Fibroblast of skin of abdomen (primary cell): ENCODE results near the gene PPARG.
"Not testable (repeated sequence)": the region's sequence is repeated elsewhere in the genome, so short reads cannot be mapped to it uniquely, and the experiment has no call there.

ENCODE experiments used
- DNase-seq: peaks from one replicate; pipeline ENCODE4 v3.0.0-alpha.2; 2013

Gene PPARG

GRCh38 chr3:12279591-12280326, 9.1 kb upstream of the PPARG start:
- DNase-seq, result no peak

DNA sequence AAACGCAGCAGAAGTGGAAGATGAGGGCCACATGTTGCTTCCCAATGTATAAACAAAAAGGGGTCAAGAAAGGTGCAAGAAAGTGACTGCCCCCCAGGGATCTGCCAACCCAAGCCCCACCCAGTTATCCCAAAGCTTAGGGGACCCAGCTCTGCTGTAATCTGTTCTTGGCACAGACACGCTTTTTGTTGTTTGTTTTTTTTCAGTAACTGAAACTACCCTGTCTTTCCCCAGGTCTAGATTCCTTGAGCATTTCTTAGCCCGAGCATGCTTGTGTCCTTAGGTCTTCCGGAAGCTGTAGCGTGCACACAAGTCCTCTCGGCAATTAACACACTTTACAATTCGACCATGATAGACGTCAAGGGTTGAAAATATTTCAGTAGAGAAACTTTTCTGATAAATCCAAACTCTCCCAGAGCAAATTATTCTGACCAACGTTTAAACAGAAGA, 8.5 kb upstream of the PPARG start:
- no peak for DNase-seq

DNA sequence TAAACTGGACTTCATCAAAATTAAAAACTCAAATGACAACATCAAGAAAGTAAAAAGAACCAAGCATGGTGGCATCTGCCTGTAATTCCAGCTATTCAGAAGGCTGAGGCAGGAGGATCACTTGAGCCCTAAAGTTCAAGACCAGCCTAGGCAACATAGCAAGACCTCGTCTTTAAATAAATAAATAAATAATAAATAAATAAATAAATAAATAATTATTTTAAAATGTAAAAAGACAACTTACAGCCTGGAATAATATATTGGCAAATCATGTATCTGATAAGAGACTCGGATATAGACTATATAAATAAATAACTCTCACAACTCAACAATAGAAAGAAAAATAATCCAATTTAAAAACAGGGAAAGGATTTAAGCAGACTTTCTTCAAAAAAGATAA, 4.3 kb upstream of the PPARG start:
- DNase-seq, result no peak

DNA sequence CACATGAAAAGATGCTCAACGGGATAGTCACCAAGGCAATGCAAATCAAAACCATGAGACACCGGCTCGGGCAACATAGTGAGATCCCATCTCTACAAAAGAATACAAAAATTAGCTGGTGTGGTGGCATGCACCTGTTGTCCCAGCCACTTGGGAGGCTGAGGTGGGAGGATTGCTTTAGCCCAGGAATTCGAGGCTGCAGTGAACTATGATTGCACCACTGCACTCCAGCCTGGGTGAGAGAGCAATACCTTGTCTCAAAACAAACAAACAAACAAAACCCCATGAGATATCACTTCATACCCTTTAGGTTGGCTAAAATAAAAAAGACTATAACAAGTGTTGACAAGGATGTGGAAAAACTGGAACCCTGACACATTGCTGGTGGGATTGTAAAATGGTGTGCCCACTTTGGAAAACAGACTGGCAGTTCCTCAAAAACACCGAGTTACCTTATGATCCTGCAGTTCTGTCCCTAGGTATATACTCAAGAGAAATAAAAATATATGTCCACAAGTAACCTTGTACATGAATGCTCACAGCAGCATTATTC, 3.8 kb upstream of the PPARG start:
- no peak for DNase-seq

- not testable (repeated sequence) for DNase-seq
These were observed 3.1 kb upstream of the PPARG start for GRCh38 chr3:12285779-12286178.

DNA sequence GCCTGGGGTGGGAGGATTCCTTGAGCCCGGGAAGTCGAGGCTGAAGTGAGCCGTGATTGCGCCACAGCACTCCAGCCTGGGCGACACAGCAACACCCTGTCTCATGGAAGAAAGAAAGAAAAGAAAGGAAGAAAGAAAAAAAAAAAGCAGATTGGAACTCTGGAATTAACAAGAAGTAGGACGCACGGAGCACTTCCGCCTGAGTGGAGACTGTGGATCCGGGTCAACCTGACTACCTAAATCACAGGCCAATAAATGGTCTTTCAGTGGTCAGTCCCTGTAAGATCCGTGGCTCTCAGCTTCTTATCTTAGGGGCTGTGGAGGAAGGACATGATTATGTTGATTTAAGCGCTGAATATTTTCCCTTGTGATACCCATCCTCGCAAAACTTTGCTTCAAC, 2.4 kb upstream of the PPARG start:
- no peak for DNase-seq

DNA sequence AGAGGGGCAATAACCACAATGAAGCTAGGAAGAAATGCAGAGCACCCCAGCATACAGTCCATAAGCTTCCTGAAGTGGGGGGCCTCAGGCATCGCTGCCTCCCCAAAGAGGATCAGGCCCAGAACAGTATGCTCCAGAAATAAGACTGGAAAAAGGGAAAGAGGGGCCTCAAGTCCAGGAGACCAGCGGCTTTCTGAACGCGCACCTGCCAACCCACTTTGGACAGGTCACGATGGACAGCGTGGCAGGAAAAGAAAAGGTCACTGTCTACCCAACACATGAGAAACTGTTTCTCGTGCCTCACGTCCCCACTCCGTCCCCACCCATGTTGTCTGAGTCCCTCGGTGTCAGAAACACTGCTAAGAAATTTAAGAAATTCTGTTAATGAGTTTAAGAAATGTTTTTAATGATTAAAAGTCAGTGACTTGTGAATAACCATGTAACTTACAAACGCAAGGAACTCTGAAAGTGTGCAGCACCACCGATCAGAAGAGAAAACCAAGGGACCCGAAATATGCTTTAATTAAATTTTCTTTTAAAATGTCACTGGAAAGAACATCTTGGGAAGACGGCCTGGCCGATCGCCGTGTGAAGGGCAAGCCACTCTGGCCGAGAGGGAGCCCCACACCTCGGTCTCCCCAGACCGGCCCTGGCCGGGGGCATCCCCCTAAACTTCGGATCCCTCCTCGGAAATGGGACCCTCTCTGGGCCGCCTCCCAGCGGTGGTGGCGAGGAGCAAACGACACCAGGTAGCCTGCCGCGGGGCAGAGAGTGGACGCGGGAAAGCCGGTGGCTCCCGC, 1.7 kb upstream of the PPARG start:
- DNase-seq, result no peak

DNA sequence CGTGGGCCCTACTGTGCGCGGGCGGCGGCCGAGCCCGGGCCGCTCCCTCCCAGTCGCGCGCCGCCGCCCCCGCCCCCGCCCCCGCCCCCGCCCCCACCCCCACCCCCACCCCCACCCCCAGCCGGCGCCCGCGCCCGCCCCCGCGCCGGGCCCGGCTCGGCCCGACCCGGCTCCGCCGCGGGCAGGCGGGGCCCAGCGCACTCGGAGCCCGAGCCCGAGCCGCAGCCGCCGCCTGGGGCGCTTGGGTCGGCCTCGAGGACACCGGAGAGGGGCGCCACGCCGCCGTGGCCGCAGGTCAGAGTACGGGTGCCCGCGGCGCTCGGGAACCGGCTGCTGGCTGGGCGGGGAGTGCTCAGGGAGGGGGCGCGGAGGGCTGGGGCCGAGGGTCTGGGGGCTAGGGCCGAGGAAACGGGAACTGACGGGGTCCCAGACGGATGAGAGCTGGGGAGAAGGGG, 1.1 kb upstream of the PPARG start:
- DNase-seq, result no peak

GRCh38 chr3:12289524-12289923, 654 bp downstream of the PPARG start:
- no peak for DNase-seq

DNA sequence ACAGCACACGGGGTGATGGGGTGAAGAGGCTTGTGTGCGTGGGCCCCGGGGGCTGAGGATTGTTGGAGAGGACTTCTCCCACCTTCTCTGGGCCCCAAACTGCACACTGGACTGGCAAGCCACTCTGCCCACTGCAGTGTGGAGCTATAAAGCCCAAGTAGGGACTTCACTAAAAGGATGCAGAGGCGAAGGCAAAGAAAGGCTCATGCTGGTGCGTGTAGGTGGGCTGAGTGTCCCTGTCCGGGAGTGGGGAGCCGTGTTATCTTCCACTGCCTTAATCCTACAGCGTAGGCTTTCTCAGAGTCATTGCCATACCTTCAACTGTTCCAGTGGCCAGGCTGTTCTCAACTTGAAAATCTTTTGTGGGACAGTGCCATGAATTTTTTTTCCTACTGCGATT, 3.9 kb downstream of the PPARG start:
- DNase-seq, result no peak

DNA sequence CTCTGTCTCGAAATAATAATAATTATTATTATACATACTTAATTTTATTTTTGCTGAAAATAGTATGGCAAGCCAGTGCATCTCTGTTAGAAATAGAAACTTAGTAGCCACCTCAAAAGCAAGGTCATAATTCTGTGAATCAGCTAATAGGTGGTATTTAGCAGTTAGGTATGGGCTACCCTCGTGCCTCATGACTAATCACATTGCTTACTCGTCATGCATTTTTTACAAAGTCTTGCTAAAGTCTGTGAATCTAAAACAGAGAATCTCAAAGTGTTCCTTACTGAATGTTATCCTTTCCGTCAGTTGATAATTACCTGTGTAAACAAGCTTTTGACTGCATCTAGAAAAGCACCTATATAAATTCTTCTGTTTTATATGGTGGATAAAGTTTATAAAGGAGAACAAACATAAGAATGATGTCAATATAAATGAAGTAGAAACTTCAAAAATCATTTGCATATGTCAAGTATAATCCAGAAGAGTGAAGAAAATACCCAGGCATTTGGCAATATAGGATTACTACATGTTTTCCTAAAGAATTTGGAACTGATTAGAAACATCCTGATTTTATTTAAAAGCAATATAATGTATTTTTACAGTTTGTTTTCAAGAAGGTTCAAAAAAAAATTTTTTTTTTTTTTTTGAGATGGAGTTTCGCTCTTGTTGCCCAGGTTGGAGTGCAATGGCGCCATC, 6.2 kb downstream of the PPARG start:
- peak; percentile 79 for DNase-seq

DNA sequence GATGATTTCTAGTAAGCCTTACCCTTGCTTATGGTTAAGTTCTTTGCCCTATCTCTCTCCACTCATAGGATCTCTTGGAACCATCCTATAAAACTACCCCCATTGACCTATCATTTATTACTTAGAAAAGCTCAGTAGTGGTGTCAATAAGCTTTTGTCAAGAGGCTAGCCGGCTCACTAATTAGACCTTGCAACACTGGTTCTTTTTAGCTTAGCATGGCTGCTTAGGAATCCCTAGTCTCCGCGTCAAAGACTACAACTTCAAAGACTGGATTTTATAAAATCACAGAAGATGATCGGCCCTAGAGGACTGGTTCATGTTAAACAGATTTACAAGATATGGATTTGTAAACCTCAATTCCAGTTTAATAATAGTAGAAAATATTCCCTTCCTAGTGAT, 7.6 kb downstream of the PPARG start:
- no peak for DNase-seq

DNA sequence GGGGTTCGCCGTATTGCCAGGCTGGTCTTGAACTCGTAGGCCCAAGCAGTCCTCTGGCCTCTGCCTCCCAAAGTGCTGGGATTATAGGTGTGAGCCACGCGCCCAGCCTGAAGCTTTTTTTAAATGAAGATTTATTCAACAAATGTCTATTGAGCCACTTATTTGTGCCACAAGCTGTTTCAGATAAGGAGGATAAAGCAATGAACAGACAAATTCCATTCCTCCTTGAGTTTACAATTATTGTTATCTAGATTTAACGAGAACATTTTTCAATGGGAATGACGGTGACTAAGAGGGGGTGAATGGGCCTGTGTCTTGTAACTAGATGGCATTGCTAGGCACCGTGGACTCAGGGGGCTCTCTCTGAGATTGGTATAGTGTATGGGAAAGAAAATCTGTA, 10.2 kb downstream of the PPARG start:
- DNase-seq, result no peak

DNA sequence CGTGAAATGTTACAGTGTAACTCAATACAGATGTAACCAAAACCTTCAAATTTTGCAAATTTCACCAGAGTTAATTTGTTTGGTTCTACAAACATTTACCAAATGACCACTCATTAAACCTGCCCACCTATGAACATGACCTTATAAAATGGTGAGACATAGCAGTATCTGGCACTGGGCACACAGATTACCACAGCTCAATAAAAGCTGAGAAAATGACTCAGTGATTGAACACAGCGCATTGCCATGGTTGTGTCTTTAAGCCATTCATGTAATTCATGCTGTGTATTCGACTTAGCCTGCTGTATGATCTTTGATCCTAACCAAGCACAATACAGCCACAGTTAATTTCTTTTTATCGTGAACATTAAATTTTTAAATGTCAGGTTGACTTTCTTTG, 11.3 kb downstream of the PPARG start:
- no peak for DNase-seq

DNA sequence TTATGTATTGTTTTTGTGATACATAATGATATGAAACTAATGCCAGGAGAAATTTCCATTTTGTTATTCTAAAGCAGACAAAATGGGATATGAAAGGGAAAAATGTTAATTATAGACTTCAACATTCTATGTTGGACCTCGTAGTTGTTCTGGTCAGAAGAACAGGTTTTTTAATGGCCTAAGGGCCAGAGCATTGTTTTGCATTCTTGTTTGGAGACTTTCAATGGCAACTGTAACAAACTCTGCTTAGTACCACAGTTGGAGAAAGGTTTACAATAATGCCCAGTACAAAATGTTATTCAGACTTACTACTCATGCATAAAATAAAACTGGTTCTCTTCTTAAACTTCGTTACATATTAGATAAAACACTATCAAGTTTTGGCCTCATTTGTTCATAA, 12.2 kb downstream of the PPARG start:
- no peak for DNase-seq

DNA sequence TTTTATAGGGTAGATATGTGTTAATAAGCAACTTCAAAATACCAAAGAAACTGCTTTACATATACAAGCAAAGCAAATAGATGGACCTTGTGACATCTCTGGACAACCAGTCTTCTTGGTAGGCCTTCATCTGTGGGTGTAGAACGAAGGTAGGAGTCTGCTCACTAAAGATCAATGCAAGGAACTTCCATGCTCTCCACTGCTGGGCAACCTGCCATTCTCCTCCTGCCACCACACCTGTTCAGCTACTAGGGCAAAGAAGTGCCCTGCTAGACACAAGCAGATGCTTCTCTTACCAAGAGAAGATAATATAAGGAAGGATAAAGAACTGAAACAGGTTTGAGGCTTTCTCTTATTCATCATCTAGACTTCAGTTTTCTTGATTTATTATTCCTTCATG, 12.6 kb downstream of the PPARG start:
- no peak for DNase-seq

GRCh38 chr3:12302564-12302963, 13.7 kb downstream of the PPARG start:
- DNase-seq, result peak; percentile 28

DNA sequence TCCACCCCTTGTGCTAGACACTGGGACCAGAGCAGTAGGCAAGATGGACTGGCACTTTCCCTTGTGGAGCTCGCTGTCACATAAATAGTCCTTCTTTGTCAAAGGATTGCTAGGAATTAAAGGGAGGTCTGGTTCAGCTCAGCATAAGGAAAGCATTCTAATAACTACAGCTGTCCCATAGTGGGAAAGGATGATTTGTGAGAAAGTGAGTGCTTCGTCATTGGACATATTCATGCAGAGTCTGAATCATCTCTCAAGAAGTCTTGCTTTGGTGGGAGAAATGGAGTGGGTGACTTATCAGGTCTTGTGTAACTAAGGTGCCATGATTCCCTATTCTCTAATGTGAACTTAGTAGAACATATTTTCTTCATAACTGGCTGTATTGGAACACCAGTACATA, 14.7 kb downstream of the PPARG start:
- peak; percentile 95 for DNase-seq

DNA sequence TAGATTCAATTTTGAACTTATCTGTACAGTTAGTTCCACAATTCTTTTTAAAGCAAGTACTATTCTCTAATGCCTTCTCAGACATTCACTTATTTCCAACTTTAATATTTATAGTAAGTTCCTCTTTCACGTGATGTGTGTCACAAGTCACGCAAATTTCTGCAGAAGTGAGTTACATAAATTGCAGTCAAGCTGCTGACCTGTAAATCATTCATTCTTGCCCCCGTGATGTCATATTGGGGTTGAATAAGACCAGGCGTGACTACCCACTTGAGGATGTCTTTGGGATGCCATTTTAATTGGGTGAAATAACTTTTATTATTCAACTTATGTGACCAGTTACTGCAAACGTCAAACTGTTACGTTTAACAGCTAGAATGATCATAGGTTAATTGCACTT, 15.1 kb downstream of the PPARG start:
- DNase-seq, result no peak

GRCh38 chr3:12307136-12307535, 18.3 kb downstream of the PPARG start:
- peak; percentile 50 for DNase-seq

DNA sequence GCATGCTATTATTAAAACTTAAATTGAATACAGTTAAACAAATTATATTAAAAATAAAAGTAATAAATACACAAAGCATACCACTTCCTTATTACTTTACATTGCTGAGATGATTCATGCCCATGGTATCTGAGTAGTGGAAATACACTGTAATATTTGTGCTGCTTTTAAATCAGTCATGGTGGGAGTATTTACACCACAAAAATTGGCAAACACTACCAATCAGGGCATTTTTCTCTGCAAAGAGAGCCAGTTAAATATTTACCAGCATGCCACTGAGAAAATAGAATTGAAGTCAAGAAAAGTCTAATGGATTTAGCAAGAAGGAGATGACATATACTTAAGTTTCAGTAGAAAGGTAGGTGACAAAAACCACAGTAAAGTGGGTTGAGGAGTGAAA, 19.6 kb downstream of the PPARG start:
- DNase-seq, result peak; percentile 93

DNA sequence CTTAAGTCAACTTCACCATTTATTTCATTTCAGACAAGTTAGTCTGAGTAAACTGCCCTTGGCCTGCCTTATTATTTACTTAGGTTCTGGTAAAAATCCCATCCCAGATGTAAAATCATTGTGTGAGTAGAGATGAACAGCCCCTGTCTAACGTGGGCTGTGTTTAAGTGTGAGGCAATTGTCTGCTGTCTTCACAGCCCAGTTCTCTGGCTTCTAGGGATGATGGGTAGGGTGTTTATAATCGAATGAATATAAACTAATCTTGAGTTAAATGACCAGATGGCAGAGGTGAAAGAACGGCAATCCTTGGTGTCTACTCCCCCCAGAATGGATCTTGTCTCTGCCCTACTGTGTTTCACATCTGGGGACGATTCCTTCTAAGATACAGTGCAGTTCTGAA, 20.8 kb downstream of the PPARG start:
- no peak for DNase-seq

- no peak for DNase-seq
These were observed 23.1 kb downstream of the PPARG start for GRCh38 chr3:12312010-12312409.
